HEK293T (cell line): Measurements from ENCODE around the gene SH3RF1.

ENCODE experiments used
- ARNT ChIP-seq: fragments of 450-650 bp; IDR thresholded peaks from 2 replicates; pipeline ENCODE4 v1.6.1; 2017; ENCODE audit warnings: mild to moderate bottlenecking
- BHLHE40 ChIP-seq: fragments of 450-650 bp; IDR thresholded peaks from 2 replicates; pipeline ENCODE4 v1.6.1; 2016; ENCODE audit warnings: mild to moderate bottlenecking, moderate library complexity, borderline replicate concordance
- ELF4 ChIP-seq: fragments of 450-650 bp; IDR thresholded peaks from 2 replicates; pipeline ENCODE4 v1.6.1; 2017; ENCODE audit warnings: antibody characterized with exemption
- FOXA1 ChIP-seq: fragments of 450-650 bp; IDR thresholded peaks from 2 replicates; pipeline ENCODE4 v1.6.1; 2016; ENCODE audit warnings: mild to moderate bottlenecking
- FOXK2 ChIP-seq: fragments of 450-650 bp; IDR thresholded peaks from 2 replicates; pipeline ENCODE4 v1.6.1; 2016; ENCODE audit warnings: mild to moderate bottlenecking
- FOXM1 ChIP-seq: fragments of 450-650 bp; IDR thresholded peaks from 2 replicates; pipeline ENCODE4 v1.6.1; 2017; ENCODE audit warnings: mild to moderate bottlenecking, borderline replicate concordance
- HDGF ChIP-seq: fragments of 450-650 bp; IDR thresholded peaks from 2 replicates; pipeline ENCODE4 v1.6.1; 2017; ENCODE audit warnings: antibody characterized with exemption, borderline replicate concordance
- L3MBTL2 ChIP-seq: fragments of 450-650 bp; conservative IDR thresholded peaks from 2 replicates; pipeline ENCODE4 v1.6.1; 2016; ENCODE audit warnings: mild to moderate bottlenecking
- NFRKB ChIP-seq: fragments of 450-650 bp; IDR thresholded peaks from 2 replicates; pipeline ENCODE4 v1.6.1; 2016; ENCODE audit warnings: mild to moderate bottlenecking, moderate library complexity
- SP1 ChIP-seq: fragments of 450-650 bp; IDR thresholded peaks from 2 replicates; pipeline ENCODE4 v1.6.1; 2017
- SUZ12 ChIP-seq: fragments of 450-650 bp; IDR thresholded peaks from 2 replicates; pipeline ENCODE4 v1.6.1; 2016; ENCODE audit warnings: mild to moderate bottlenecking
- TARDBP ChIP-seq: fragments of 450-650 bp; IDR thresholded peaks from 2 replicates; pipeline ENCODE4 v1.6.1; 2016

DNA sequence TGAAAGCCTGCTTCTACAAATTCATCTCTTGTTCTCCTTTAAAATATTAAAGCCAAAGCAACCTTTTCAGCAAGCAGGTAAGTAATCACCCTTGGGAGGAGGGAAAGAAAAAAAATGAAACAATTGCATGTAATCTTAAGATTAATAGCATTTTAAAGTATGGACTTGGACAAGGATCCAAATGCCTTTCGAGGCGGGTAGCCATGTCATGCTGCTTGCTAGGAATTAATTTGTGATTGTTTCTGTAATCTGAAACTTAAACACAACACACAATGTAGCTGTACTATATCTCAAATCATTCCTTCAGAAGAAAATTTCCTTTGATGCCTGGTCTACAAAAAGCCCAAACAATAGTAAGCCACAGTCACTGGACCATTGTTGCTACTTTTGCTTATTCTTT is 148.3 kb downstream of the SH3RF1 start:
- TF ChIP-seq FOXM1 (no peak), TARDBP (no peak), L3MBTL2 (no peak), HDGF (no peak), ARNT (no peak), FOXA1 (no peak), SP1 (no peak), BHLHE40 (no peak), NFRKB (no peak), FOXK2 (no peak), ELF4 (no peak), SUZ12 (no peak)
